CD4-positive, alpha-beta memory T cell (primary cell): ENCODE data around the gene CCDC89. TPM values are rescaled to one million over a fixed set of nuclear protein-coding genes. Genes with fewer than 3 reads are reported as not detected.

ENCODE experiments used
- CTCF ChIA-PET: fragments of 350-600 bp; sonication (Branson Sonifier 250); formaldehyde crosslinking; loops from one replicate; lab custom pipeline; 2021; ENCODE audit warnings: inconsistent platforms; ENCODE audit not compliant: partially characterized antibody; lab: Charles Lee
- POLR2A ChIA-PET: fragments of 350-600 bp; sonication (Branson Sonifier 250); formaldehyde crosslinking; loops from one replicate; lab custom pipeline; 2021; ENCODE audit not compliant: partially characterized antibody; lab: Charles Lee
- DNase-seq, 5 donors: peaks; one replicate each; pipeline versions ENCODE4 v3.0.0 to v3.0.0-alpha.2; 2020 to 2022; ENCODE audit warnings: mixed read lengths in 1 of 5
- H3K27ac ChIP-seq: one replicate; pipeline ENCODE4 v1.7.0; 2013; ENCODE audit warnings: low read depth, low read length
- H3K27me3 ChIP-seq: 2 replicates; pipeline ENCODE4 v1.7.0; 2013; ENCODE audit warnings: mild to moderate bottlenecking, low read length, moderate library complexity; ENCODE audit not compliant: insufficient read depth
- H3K36me3 ChIP-seq: 2 replicates; pipeline ENCODE4 v1.7.0; 2013; ENCODE audit warnings: mild to moderate bottlenecking, low read length, moderate library complexity; ENCODE audit not compliant: insufficient read depth
- H3K4me1 ChIP-seq: 2 replicates; pipeline ENCODE4 v1.7.0; 2013; ENCODE audit warnings: mild to moderate bottlenecking, low read length, moderate library complexity; ENCODE audit not compliant: insufficient read depth
- H3K4me3 ChIP-seq, 2 donors: one replicate each; pipeline ENCODE4 v1.7.0; 2013; ENCODE audit warnings: low read length in 2 of 2, mild to moderate bottlenecking in 1 of 2
- H3K9me3 ChIP-seq, 2 donors: one replicate each; pipeline ENCODE4 v1.7.0; 2013; ENCODE audit warnings: low read length in 2 of 2, control low read depth in 1 of 2; ENCODE audit not compliant: control insufficient read depth in 1 of 2
- H3K27ac Mint-ChIP-seq, 7 donors: one replicate each; pipeline ENCODE4 v1.8.0; 2020 to 2021; ENCODE audit warnings: mixed read lengths in 7 of 7, mild to moderate bottlenecking in 6 of 7, inconsistent platforms in 3 of 7, moderate library complexity in 3 of 7
- H3K27me3 Mint-ChIP-seq, 2 donors: one replicate each; pipeline ENCODE4 v1.8.0; 2020 to 2021; ENCODE audit warnings: mixed read lengths in 2 of 2
- H3K36me3 Mint-ChIP-seq, 2 donors: one replicate each; pipeline ENCODE4 v1.8.0; 2020 to 2021; ENCODE audit warnings: mixed read lengths in 2 of 2, inconsistent platforms in 1 of 2, mild to moderate bottlenecking in 1 of 2
- H3K4me1 Mint-ChIP-seq, 4 donors: one replicate each; pipeline ENCODE4 v1.8.0; 2020 to 2021; ENCODE audit warnings: mixed read lengths in 4 of 4, mild to moderate bottlenecking in 1 of 4
- H3K4me3 Mint-ChIP-seq, 8 donors: one replicate each; pipeline ENCODE4 v1.8.0; 2020 to 2021; ENCODE audit warnings: mixed read lengths in 8 of 8, mild to moderate bottlenecking in 7 of 8, moderate library complexity in 6 of 8, inconsistent platforms in 3 of 8
- H3K9me3 Mint-ChIP-seq, 8 donors: one replicate each; pipeline ENCODE4 v1.8.0; 2020 to 2021; ENCODE audit warnings: mixed read lengths in 8 of 8, mild to moderate bottlenecking in 5 of 8, inconsistent platforms in 3 of 8, moderate library complexity in 1 of 8
- intact Hi-C: fragments of 100-400 bp; cut with micrococcal nuclease; formaldehyde crosslinking; loops from one replicate; pipeline ENCODE4 v1.15.1; 2023
- polyA plus RNA-seq, 2 donors: library from polyadenylated mRNA; unstranded; fragments of 300-500 nt; fragmentation: Illumina TruSeq; gene quantifications; one replicate each; pipeline ENCODE4 v1.2.3, GENCODE V29; 2021
- total RNA-seq, 2 experiments: library from RNA; stranded (reverse); gene quantifications; one replicate each; pipeline ENCODE4 v1.2.3, GENCODE V29; 2021

CCDC89 gene
- total and polyA plus RNA-seq, 4 experiments from 2014 or later, result 0.22 to 0.70 TPM; not detected in 2

DNA sequence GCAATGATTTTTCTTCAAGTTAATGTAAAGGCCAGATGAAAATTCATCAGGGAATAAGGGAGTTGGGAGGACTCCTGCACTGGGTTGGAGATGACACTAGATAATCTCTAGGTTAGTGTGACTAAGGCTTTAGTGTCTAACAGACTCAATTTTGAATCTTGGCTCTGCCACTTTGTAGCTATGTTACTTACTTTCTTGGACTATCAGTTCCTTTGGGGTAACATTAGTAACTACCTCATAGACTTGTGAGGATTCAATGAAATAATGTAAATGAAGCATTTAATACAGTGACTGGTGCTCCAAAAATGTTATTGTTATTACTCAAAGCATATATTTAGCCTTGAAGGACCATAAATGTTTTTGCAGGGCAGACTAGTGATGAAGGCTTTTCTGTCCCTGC is 9.6 kb upstream of the CCDC89 start:
- Mint-ChIP-seq H3K4me1 (peaks cover 18 to 23% (median 20%) of the 10 kb centered on the region in 4 donors), H3K27me3 (no peaks in the 10 kb centered on the region), H3K9me3 (no peaks in the 10 kb centered on the region), H3K27ac (peak overlapping the region in 1 of 7 donors; percentile 11), H3K4me3 (no peak overlapping the region), H3K36me3 (peaks cover 12 to 30% of the 10 kb centered on the region in 2 donors)
- H3K4me1 ChIP-seq, result peaks cover 16% of the 10 kb centered on the region
- intact Hi-C loops, result loop anchor here (2.0 to 10.0 kb wide), 2 partner anchors 57 to 299 kb away; no protein-coding TSS in a partner anchor
- ChIA-PET CTCF (interaction anchor here (0.7 to 5.6 kb wide), 17 partner anchors 9 to 305 kb away, joined by 3 to 49 read pairs (median 4); partner anchors contain the start of genes CCDC83 and CCDC89), POLR2A (interaction anchor here (0.9 to 1.6 kb wide), 3 partner anchors 30 to 159 kb away, joined by 3 to 5 read pairs (median 4); partner anchors contain the start of gene CREBZF)
- no peaks in the 10 kb centered on the region for H3K36me3 ChIP-seq
- DNase-seq, result no peak
- H3K9me3 ChIP-seq, result no peaks in the 10 kb centered on the region
- no peaks in the 10 kb centered on the region for H3K27me3 ChIP-seq
- H3K4me3 ChIP-seq, result no peak overlapping the region
- no peak overlapping the region for H3K27ac ChIP-seq

GRCh38 chr11:85694385-85694980 is 8.5 kb upstream of the CCDC89 start:
- H3K4me3 Mint-ChIP-seq, result no peak overlapping the region
- peaks cover 8 to 12% (median 9%) of the 10 kb centered on the region in 4 donors for H3K4me1 Mint-ChIP-seq
- Histone ChIP-seq H3K27me3 (no peaks in the 10 kb centered on the region), H3K36me3 (no peaks in the 10 kb centered on the region), H3K9me3 (no peaks in the 10 kb centered on the region), H3K4me3 (no peak overlapping the region), H3K4me1 (peaks cover 5% of the 10 kb centered on the region), H3K27ac (no peak overlapping the region)
- H3K27ac Mint-ChIP-seq, result peak overlapping the region in 2 of 7 donors; percentile 7 to 53
- no peaks in the 10 kb centered on the region for H3K9me3 Mint-ChIP-seq
- ChIA-PET CTCF (interaction anchor here (0.7 to 5.6 kb wide), 15 partner anchors 8 to 306 kb away, joined by 3 to 49 read pairs (median 4); partner anchors contain the start of genes CCDC83 and CCDC89), POLR2A (interaction anchor here (0.6 to 1.5 kb wide), 4 partner anchors 29 to 160 kb away, joined by 3 to 5 read pairs (median 4); partner anchors contain the start of gene CREBZF)
- H3K36me3 Mint-ChIP-seq, result peaks cover 15 to 32% of the 10 kb centered on the region in 2 donors
- DNase-seq, result peak in 4 of 5 donors; percentile 40 to 57 (median 45)
- peaks cover 0 to 2% of the 10 kb centered on the region in 2 donors for H3K27me3 Mint-ChIP-seq
- intact Hi-C loops, result loop anchor here (1.0 to 10.0 kb wide), 7 partner anchors 58 to 499 kb away; no protein-coding TSS in a partner anchor

DNA sequence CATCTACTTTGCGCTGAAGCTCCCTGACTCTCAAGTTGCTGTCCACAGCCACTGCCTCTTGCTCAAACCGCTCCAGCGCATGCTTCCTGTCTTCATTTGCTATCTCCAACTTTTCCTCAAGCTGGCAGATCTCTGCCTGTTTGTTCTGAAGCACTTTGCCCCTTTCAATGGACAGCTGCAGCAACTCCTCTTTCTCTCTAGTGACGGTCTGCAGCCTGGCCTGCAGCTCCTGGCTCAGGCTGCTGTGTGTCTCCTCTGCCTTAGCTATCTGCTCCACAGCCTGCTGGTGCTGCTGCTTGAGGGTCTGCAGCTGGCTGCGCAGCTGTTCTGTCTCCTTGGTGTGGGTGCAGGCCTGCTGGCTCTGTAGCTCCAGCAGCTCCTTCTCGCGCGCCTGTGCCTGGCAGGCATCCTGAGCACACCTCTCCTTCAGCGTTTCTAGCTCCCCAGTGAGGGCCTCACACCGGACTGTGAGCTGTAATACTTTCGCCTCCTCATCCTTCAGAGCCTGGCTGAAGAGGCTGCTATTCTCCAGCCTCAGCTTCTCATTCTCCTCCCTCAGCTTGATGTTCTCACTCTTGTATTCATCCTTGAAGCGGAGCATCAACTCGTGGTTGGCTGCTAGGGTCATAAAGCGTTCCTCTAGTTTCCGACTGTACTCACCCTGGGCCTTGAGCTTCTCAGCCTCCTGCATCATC is 723 bp downstream of the CCDC89 start:
- intact Hi-C loops, result no loop called here
- Mint-ChIP-seq H3K9me3 (no peaks in the 10 kb centered on the region), H3K4me1 (peaks cover 7 to 25% (median 16%) of the 10 kb centered on the region in 4 donors), H3K36me3 (peaks cover 0 to 4% of the 10 kb centered on the region in 2 donors), H3K27me3 (peaks cover 9 to 10% of the 10 kb centered on the region in 2 donors), H3K27ac (peak overlapping the region in 2 of 7 donors; percentile 0 to 50), H3K4me3 (peak overlapping the region in 1 of 8 donors; percentile 20)
- Histone ChIP-seq H3K27ac (no peak overlapping the region), H3K27me3 (no peaks in the 10 kb centered on the region), H3K9me3 (no peaks in the 10 kb centered on the region), H3K4me3 (no peak overlapping the region), H3K36me3 (no peaks in the 10 kb centered on the region), H3K4me1 (peaks cover 12% of the 10 kb centered on the region)
- ChIA-PET CTCF (interaction anchor here (1.3 to 1.9 kb wide), 2 partner anchors 10 to 20 kb away, joined by 4 to 5 read pairs; partner anchors contain the start of gene CREBZF), POLR2A (interaction anchor here (1.8 to 1.9 kb wide), 2 partner anchors 21 to 53 kb away, joined by 4 to 10 read pairs; partner anchors contain the start of gene CREBZF)
- DNase-seq, result no peak

DNA sequence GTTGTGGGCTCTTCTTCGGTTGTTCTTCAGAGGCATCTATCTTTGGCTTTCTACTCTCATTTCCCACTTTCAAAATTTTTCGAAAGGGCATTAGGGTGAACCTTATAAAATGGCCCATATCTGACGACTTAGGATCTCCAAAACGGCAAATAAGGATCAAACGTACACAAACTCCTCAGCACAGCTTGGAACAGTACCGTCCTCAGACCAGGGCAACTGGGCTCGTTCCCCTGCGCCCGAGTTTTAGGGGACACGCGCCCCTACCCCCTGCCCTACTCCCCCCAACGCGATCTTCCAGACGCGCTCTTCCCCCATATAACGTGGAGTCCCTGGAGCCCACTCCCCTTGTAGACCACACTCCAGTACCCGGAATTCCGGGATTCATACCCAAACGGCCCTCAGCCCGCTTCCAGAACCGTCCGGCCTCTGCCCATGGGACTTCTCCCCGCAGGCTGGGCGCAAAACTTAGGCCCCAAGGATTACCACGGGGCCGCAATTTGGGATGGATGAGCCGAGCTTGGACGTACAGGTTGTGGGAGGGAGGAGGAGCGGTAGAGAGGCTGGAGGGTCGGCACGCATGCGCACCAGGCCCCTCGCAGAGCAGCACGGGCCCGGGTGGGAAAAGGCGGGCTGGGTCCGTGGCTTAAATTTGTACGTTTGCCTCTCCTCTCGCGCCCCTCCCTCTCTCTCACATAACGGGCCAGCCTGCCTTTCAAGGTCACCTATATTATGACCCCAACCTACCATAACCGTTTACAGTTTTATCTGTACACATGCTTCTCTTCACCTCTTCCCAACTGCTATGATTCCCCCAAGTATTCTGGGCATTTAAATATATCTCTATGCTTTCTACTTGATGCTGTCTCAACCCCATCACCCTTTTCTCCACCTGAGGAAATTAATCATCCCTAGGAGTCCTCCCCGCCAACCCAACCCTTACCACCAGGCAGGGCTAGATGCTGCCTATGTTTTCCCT is 3.4 kb downstream of the CCDC89 start:
- ChIA-PET CTCF (interaction anchor here (1.8 kb wide), 1 partner anchor 15 kb away, joined by 5 read pairs; no protein-coding TSS in a partner anchor), POLR2A (interaction anchor here (0.5 to 4.7 kb wide), 2 partner anchors 18 to 25 kb away, joined by 3 to 26 read pairs; partner anchors contain the start of gene CREBZF)
- Mint-ChIP-seq H3K36me3 (peaks cover 0 to 4% of the 10 kb centered on the region in 2 donors), H3K4me1 (peaks cover 7 to 25% (median 16%) of the 10 kb centered on the region in 4 donors), H3K27me3 (peaks cover 8 to 9% of the 10 kb centered on the region in 2 donors), H3K9me3 (no peaks in the 10 kb centered on the region), H3K27ac (peak overlapping the region in 6 of 7 donors; percentile 74 to 87 (median 82)), H3K4me3 (peak overlapping the region; percentile 75 to 93 (median 85))
- H3K27ac ChIP-seq, result peak overlapping the region; percentile 49
- no peaks in the 10 kb centered on the region for H3K27me3 ChIP-seq
- peaks cover 12% of the 10 kb centered on the region for H3K4me1 ChIP-seq
- H3K9me3 ChIP-seq, result no peaks in the 10 kb centered on the region
- no peaks in the 10 kb centered on the region for H3K36me3 ChIP-seq
- intact Hi-C loops, result loop anchor here (2.0 kb wide), 1 partner anchor 18 kb away; the partner anchor contains the start of gene CREBZF
- DNase-seq, result peak; percentile 32 to 55 (median 40)
- H3K4me3 ChIP-seq, result peak overlapping the region; percentile 55 to 60

GRCh38 chr11:85680897-85681296 is 5.1 kb downstream of the CCDC89 start:
- peak in 2 of 5 donors; percentile 2 to 15 for DNase-seq

DNA sequence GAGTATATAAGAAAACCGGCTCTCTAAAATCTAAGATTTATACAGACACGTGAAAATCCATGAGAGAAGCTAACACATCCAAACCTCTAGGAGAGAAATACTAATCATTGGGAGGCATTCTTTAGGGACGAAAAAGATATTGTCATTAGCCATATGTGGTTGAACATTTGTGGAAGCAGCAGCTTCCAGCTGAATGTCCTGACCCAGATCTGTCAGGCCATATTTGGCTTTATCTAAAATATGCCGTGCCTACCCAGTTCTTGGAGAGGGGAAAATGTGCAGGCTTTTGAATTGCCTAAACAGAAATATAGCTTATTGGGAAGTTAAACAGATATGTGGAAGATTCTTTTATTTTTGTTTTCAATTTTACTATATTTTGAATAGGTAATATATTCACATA is 6.4 kb downstream of the CCDC89 start:
- CTCF ChIA-PET, result interaction anchor here (0.5 kb wide), 1 partner anchor 146 kb away, joined by 3 read pairs; no protein-coding TSS in a partner anchor
- Histone ChIP-seq H3K27ac (no peak overlapping the region), H3K27me3 (no peaks in the 10 kb centered on the region), H3K4me3 (no peak overlapping the region), H3K4me1 (peaks cover 12% of the 10 kb centered on the region), H3K36me3 (no peaks in the 10 kb centered on the region), H3K9me3 (no peaks in the 10 kb centered on the region)
- POLR2A ChIA-PET, result interaction anchor here (4.7 kb wide), 1 partner anchor 15 kb away, joined by 26 read pairs; the partner anchor contains the start of gene CREBZF
- Mint-ChIP-seq H3K4me1 (peaks cover 7 to 25% (median 16%) of the 10 kb centered on the region in 4 donors), H3K4me3 (no peak overlapping the region), H3K9me3 (no peaks in the 10 kb centered on the region), H3K27ac (no peak overlapping the region), H3K36me3 (no peaks in the 10 kb centered on the region), H3K27me3 (peaks cover 8 to 9% of the 10 kb centered on the region in 2 donors)
- intact Hi-C loops, result no loop called here
- DNase-seq, result no peak

More at GRCh38 chr11:85680897-85681296, 5.1 kb downstream of the CCDC89 start:
- H3K4me3 ChIP-seq, result no peak overlapping the region
- Mint-ChIP-seq H3K4me1 (peaks cover 7 to 25% (median 16%) of the 10 kb centered on the region in 4 donors), H3K27ac (no peak overlapping the region), H3K9me3 (no peaks in the 10 kb centered on the region), H3K4me3 (peak overlapping the region in 1 of 8 donors; percentile 15), H3K36me3 (peaks cover 0 to 3% of the 10 kb centered on the region in 2 donors), H3K27me3 (peaks cover 8 to 9% of the 10 kb centered on the region in 2 donors)
- H3K4me1 ChIP-seq, result peaks cover 12% of the 10 kb centered on the region
- H3K9me3 ChIP-seq, result no peaks in the 10 kb centered on the region
- no peak overlapping the region for H3K27ac ChIP-seq
- H3K36me3 ChIP-seq, result no peaks in the 10 kb centered on the region
- intact Hi-C loops, result no loop called here
- ChIA-PET CTCF (interaction anchor here (1.1 to 1.8 kb wide), 3 partner anchors 10 to 18 kb away, joined by 3 to 5 read pairs (median 4); no protein-coding TSS in a partner anchor), POLR2A (interaction anchor here (1.1 to 4.7 kb wide), 3 partner anchors 17 to 144 kb away, joined by 3 to 26 read pairs (median 5); partner anchors contain the start of gene CREBZF)
- H3K27me3 ChIP-seq, result no peaks in the 10 kb centered on the region
